HG03159 (cell line): ENCODE results near the gene TPD52L1.

Source experiments
- ATAC-seq: cut with Tn5 transposase; IDR thresholded peaks from one replicate; pipeline ENCODE4 v1.9.1; 2021; ENCODE audit warnings: mild to moderate bottlenecking, moderate library complexity; ENCODE audit not compliant: unreplicated experiment

TPD52L1 gene

GRCh38 chr6:125207956-125208355, 54.4 kb downstream of the TPD52L1 start:
- no peak for ATAC-seq

DNA sequence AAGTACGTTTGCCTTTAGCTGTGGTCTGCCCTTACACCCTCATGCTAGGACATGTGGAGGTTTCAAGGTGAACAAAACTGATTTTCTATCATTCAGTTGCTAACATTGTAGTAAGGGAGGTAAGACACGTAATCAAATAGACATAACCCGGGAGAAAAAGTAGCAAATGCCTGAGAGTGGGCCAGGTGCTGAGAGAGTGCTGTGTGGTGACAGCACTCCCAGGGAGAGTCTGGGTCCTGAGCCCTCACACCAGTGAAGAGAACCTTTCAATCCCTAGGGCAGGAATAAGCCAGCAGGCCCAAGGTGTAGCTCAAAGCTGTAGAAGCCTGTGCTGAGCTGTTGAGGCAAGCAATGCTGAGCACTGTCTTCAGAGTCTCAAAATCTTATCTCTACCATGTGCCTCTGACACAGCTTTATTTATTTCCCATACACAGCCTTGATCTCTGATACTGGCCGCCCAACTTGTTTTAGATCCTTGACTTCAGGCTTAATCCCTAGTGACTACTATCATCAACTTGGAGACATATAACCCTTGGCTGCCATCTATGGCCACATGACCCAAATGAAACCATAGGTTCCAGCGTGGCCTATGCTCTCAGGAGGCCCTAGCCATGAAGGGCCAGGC, 55.2 kb downstream of the TPD52L1 start:
- no peak for ATAC-seq

DNA sequence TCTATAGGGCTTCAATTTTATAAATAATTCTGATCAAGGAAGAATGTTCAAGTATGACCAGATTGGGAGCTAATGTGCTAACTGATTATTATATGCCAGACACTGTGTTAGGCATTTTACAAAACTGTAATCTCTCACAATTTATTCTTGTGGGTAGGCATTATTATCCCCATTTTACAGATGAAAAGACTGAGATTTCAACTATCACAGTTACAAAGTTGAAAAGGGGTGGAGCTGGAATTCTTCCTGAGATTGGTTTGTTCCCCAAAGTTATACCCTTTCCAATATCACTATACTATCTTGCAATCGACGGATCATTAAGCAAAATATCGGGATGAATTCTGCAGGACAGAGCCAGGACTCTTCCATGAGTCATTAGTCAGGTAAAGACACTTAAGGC, 57.1 kb downstream of the TPD52L1 start:
- ATAC-seq = no peak

GRCh38 chr6:125211352-125211751, 57.8 kb downstream of the TPD52L1 start:
- ATAC-seq = no peak

- ATAC-seq = no peak
These were observed 58.8 kb downstream of the TPD52L1 start for GRCh38 chr6:125212377-125212776.

DNA sequence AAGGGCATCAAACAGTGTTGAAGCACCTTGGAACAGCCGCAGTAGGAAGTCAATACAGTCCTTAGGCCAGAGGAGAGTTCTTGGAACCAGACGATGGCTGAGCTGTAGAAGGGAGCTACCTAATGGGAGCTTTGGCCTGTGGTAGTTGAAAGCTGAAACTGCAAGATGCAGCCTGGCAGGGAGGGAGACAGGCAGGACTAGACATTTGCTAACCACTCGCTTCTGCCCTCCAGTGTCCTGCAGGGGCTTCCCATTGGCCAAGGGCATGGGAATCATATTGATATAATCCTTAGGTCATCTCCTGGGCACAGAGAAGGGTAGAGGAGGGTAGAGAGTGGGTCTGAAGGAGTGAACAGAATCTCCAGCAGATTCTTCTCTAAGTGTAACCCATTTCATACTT, 60.4 kb downstream of the TPD52L1 start:
- ATAC-seq = no peak

GRCh38 chr6:125215252-125215819, 61.8 kb downstream of the TPD52L1 start:
- ATAC-seq = no peak

GRCh38 chr6:125216015-125216414, 62.4 kb downstream of the TPD52L1 start:
- ATAC-seq = no peak

DNA sequence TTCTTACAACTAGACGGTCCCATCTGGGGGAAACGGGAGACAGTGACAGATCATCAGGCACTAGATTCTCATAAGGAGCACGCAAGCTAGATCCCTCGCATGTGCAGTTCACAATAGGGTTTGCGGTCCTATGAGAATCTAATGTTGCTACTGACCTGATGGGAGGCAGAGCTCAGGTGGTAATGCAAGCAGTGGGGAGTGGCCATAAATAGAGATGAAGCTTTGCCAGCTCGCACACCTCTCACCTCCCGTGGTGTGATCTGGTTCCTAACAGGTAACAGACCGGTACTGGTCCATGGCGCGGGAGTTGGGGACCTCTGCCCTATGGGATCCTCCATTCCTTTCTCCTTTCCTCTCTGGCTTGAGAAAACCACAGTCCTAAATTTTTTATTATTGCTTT, 63.8 kb downstream of the TPD52L1 start:
- ATAC-seq = no peak

- no peak for ATAC-seq
These were observed 64.4 kb downstream of the TPD52L1 start for GRCh38 chr6:125217992-125218391.

DNA sequence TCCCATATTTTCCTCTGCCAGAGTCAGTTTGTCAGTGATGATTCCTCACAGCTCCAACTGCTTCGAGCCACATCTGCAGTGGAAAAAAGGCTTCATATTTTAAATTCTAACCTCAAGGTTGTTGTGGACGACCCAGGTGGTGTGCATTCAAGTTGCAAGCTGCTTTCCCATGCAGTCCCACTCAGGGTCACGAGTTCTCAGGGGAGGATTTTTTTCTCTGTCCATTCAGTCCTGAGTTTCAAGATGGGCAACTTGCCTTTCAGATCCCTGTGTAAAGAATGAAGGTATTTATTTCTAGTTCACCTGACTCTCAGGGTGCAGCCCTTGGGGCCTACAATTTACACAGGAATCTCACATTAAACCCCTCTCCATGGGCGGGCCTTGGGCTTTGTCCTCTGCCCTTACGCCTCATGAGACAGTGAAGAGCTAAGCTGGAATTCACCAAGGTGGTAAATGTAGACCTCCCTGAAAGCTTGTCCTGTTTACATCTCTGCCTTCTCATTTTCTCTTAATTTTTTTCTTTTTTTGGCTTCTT, 65.9 kb downstream of the TPD52L1 start:
- ATAC-seq = no peak

DNA sequence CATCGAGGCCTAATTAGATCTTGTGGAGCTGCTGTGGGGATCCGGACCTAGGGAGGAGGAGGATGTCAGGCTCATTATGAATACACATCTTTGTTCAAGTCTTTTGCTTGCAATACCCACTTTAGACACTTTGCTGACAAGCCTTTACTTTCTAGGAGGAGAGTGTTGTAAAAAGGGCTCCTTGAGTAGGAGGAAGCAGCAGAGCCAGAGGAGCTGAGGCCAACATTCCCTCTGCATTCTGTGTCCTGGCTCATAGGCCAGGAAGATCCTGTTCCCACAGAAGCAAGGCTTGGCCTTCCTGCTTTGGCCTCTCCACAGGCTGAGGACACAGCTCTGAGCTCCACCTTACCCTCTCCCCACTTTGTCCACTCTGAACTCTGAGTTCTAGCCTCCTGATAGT, 67.1 kb downstream of the TPD52L1 start:
- no peak for ATAC-seq

DNA sequence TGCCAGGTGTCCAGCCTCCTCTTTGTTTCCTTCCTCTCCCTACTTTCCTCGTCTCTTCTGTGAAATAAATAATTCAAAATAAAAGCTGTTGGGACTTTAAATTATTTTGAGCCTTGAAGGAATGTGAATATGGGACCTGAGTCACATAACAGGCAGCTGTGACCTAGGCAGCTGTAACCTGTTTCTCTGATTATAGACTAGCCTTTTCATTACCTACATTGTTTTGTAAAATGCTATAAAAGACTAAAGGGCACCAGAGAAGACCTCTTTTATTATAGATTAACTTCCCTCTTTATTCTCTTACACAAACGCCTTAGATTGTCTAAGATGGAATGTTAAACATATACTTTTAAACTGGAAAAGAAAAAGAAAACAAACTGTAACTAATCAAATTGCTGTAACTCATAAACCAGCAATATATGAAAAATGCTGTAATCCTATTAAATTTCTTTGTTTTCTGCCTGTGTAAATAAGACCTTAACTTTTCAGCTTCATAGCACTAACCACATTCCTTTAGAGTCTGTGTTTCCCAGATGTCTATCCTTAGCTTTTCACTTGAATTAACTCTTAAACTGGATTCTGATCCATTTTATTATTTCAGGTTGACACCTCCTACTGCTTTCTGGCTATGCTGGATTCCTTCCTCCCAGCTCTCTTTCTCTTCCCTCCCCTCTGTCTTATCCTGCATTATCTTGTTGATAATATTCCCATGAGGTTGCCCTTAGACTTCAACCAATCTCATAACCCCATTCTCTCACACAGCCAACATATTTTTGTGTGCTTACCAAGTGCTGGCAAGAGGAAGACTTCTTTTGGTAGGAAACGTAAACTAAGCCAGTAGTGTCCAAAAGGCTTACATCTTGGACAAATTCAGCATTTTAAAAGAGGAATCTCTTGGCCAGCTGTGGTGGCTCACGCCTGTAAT, 69.2 kb downstream of the TPD52L1 start:
- no peak for ATAC-seq

GRCh38 chr6:125224231-125224861, 70.8 kb downstream of the TPD52L1 start:
- no peak for ATAC-seq

DNA sequence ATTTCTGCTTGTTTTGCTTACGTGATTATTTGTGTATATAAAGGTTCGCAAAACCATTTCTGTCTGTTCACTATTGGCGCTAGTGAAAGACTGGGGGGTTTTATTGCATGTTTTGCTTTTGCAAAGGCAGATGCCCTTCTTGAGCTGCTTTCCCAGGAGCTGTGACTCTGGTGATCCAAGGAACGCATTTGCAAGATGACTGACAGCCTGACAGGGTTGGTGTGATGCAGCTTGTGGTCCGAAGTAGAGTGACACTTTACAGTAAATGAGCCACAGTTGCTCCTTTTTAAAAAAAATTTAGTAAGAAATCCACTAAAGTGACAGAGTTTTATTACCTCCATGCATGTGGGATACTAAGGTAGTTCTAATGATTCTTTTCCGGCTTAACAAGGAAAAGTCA, 73.7 kb downstream of the TPD52L1 start:
- ATAC-seq = no peak

DNA sequence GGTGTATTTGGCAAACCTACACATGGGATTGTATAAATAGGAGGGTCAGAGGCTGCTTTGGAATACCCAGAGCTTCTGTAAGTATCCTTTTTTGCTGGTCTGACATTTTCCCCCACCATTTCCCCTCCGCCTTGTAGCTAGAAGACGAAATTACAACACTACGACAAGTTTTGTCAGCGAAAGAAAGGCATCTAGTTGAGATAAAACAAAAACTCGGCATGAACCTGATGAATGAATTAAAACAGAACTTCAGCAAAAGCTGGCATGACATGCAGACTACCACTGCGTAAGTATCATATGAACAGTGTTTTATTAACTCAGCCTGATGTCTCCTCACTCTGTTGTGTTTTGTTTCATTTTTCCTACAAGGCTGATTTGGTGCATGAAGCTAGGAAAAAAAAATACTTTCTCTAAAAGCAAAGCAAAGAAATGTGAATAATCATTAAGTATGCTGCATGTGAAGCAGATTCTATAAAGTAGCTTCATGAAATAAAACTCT, 75.5 kb downstream of the TPD52L1 start:
- no peak for ATAC-seq

- ATAC-seq = no peak
These were observed 77.1 kb downstream of the TPD52L1 start for GRCh38 chr6:125230674-125231073.

DNA sequence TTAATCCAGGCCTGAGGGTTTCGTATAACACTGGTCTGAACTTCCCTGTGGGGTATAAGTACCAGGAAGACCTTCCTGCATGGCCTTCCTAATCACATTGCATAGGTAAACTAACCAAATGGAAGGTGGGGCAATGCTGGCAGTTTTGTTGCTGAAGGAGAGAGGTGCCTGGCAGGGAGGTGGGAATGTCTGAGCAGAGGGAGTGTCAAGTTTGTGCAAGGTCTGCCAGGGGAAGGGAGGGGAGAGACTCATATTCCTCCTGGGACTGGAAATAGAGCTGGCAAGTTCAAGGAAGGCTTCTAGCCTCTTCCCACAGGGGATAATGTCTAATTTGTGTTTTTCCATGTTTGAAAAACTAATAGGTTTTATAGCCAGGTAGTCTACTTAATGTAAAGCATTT, 77.6 kb downstream of the TPD52L1 start:
- no peak for ATAC-seq

DNA sequence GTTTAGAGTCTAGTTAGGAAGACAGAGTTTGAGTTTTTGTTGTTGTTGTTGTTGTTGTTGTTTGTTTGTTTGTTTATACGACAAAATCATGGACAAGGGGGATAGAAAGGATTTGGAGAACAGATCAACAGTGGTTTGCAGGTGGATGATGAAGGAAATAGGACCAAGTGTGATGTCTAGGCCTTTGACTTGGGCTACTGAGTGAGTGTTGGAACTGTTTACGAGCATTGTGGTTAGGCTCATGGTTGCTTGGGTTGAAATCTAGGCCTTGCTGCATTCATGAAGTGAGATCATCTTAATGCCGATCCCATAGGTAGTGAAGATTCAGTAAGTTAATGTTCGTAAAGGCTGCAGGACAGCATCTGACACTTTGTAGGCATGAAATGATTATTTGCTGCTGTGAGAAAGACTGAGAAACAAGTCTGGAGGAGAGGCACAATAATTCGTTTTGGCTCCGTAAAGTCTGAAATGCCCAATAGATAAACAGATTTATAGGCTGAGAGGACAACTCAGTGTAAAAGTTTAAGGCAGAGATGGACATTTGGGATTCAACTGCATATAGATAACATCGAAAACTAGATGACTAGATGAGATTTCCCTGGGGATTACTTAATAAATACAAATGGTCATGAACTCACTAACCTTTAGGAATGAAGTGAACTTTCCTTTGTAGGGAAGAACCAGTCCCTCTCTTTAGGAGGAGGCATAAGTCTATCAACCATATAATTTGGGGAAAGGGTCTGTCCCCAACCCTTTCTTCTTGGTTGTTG, 78.2 kb downstream of the TPD52L1 start:
- no peak for ATAC-seq

- ATAC-seq = no peak
These were observed 78.9 kb downstream of the TPD52L1 start for GRCh38 chr6:125232466-125232865.
